Measurements from ENCODE around the gene CD300H.
A peak's percentile ranks its signal among the peaks of the same experiment; 100 is the strongest.

GRCh38 chr17:74605361-74605760, 38.1 kb upstream of the CD300H start:
- TF ChIP-seq CTCF (IDR thresholded peaks at IDR 0.05) (no peak), POLR2AphosphoS5 (IDR thresholded peaks at IDR 0.05) (peak; percentile 38 to 42), POLR2A (IDR thresholded peaks at IDR 0.05; ENCODE audit: low read depth) (no peak), EP300 (IDR thresholded peaks at IDR 0.05) (no peak)
